DMS114 treated with DMSO at 0.1 percent for 48 hours (cell line): ENCODE measurements around the gene MED25.
A peak's percentile ranks its signal among the peaks of the same experiment; 100 is the strongest.

Experiments used
- DNase-seq: peaks from one replicate; lab custom pipeline; 2025; ENCODE audit not compliant: unreplicated experiment; lab: John Stamatoyannopoulos, UW

The MED25 gene

GRCh38 chr19:49856574-49857021, 38.5 kb downstream of the MED25 start:
- no peak for DNase-seq

GRCh38 chr19:49857061-49857837, 39.2 kb downstream of the MED25 start:
- DNase-seq = no peak

GRCh38 chr19:49857838-49858087, 39.7 kb downstream of the MED25 start:
- no peak for DNase-seq

GRCh38 chr19:49858088-49858985, 40.2 kb downstream of the MED25 start:
- no peak for DNase-seq

- DNase-seq = no peak
Observed at GRCh38 chr19:49859682-49860335, 41.7 kb downstream of the MED25 start.

GRCh38 chr19:49860336-49861102, 42.4 kb downstream of the MED25 start:
- no peak for DNase-seq

- no peak for DNase-seq
Observed at GRCh38 chr19:49861107-49861506, 43.0 kb downstream of the MED25 start.

GRCh38 chr19:49861541-49862378, 43.7 kb downstream of the MED25 start:
- no peak for DNase-seq

GRCh38 chr19:49862391-49863253, 44.5 kb downstream of the MED25 start:
- DNase-seq = peak; percentile 14

GRCh38 chr19:49863254-49863934, 45.3 kb downstream of the MED25 start:
- no peak for DNase-seq

GRCh38 chr19:49863935-49864320, 45.8 kb downstream of the MED25 start:
- no peak for DNase-seq

- no peak for DNase-seq
Observed at GRCh38 chr19:49864890-49865289, 46.8 kb downstream of the MED25 start.

- DNase-seq = peak; percentile 71
Observed at GRCh38 chr19:49866933-49867782, 49.1 kb downstream of the MED25 start, which contains the start of gene PNKP. Gene PNKP, minus strand, starts transcription at chr19:49867576. Its CDS starts 372 bp downstream, at chr19:49867204.

- DNase-seq = no peak
Observed at GRCh38 chr19:49869009-49869483, 51.0 kb downstream of the MED25 start.

GRCh38 chr19:49869484-49870308, 51.6 kb downstream of the MED25 start:
- DNase-seq = peak; percentile 97

GRCh38 chr19:49870309-49870901, 52.3 kb downstream of the MED25 start:
- DNase-seq = no peak
